ENCODE measurements around the gene CCNB1.
"Not testable (repeated sequence)": the region's sequence is repeated elsewhere in the genome, so short reads cannot be mapped to it uniquely, and the experiment has no call there.

CCNB1 gene

DNA sequence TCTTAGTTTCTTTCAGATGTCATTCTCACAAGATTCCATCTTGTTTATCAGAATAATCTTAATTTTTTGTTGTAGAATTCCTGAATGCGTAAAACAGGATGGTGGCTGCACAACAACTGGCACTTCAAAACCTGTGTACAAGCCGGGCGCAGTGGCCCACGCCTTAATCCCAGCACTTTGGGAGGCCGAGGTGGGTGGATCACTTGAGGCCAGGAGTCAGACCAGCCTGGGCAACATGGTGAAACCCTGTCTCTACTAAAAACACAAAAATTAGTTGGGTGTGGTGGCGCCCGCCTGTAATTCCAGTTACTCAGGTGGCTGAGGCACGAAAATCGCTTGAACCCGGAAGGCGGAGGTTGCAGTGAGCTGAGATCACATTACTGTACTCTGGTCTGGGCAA is 10.5 kb upstream of the CCNB1 start:
- TF ChIP-seq, protein P1, sequence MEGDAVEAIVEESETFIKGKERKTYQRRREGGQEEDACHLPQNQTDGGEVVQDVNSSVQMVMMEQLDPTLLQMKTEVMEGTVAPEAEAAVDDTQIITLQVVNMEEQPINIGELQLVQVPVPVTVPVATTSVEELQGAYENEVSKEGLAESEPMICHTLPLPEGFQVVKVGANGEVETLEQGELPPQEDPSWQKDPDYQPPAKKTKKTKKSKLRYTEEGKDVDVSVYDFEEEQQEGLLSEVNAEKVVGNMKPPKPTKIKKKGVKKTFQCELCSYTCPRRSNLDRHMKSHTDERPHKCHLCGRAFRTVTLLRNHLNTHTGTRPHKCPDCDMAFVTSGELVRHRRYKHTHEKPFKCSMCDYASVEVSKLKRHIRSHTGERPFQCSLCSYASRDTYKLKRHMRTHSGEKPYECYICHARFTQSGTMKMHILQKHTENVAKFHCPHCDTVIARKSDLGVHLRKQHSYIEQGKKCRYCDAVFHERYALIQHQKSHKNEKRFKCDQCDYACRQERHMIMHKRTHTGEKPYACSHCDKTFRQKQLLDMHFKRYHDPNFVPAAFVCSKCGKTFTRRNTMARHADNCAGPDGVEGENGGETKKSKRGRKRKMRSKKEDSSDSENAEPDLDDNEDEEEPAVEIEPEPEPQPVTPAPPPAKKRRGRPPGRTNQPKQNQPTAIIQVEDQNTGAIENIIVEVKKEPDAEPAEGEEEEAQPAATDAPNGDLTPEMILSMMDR (IDR thresholded peaks at IDR 0.05; ENCODE audit: extremely low read depth, insufficient read depth, missing control alignments), result no peak
- in situ Hi-C loops (cut with MboI; ENCODE audit: low pct_unique_long_range_greater_than_20kb, low sequenced_read_pairs, unreplicated experiment), result no loop called here
- no peak for DNase-seq (ENCODE audit: low spot score)

DNA sequence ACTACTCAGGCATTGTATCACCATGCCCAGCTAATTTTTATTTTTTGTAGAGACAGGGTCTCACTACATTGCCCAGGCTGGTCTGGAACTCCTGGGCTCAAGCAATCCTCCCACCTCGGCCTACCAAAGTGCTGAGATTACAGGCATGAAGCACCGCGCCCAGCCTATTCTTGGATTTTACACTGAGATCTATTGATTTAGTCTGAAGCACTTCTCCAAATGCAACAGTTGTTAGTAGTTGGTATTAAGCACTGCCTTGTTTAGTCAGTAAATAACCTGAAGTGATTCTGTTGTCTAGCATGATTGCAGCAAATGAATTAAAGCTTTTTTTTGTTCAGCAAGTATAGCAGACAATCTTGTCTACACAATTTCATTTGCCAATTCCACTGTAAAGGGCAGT is 8.9 kb upstream of the CCNB1 start:
- in situ Hi-C loops (cut with MboI; ENCODE audit: low pct_unique_long_range_greater_than_20kb, low sequenced_read_pairs, unreplicated experiment), result no loop called here
- TF ChIP-seq, protein P1 (IDR thresholded peaks at IDR 0.05; ENCODE audit: extremely low read depth, insufficient read depth, missing control alignments), result no peak
- DNase-seq (ENCODE audit: low spot score), result no peak

DNA sequence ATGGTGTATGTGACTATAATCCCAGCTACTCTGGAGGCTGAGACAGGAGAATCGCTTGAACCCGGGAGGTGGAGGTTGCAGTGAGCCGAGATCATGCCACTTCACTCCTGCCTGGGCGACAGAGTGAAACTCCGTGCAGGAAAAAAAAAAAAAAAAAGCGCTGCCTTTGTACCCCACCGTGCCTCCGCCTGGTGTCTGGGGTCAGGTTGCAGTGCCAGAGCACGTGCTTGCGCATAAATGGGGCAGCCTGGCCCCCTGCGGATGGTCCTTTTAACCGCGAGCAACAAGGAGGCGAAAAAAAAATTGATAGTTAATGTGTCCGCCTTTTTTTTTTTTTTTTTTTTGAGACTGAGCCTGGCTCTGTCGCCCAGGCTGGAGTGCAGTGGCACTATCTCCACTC is 6.3 kb upstream of the CCNB1 start:
- TF ChIP-seq, protein P1 (IDR thresholded peaks at IDR 0.05; ENCODE audit: extremely low read depth, insufficient read depth, missing control alignments), result no peak
- DNase-seq (ENCODE audit: low spot score), result no peak
- in situ Hi-C loops (cut with MboI; ENCODE audit: low pct_unique_long_range_greater_than_20kb, low sequenced_read_pairs, unreplicated experiment), result no loop called here

DNA sequence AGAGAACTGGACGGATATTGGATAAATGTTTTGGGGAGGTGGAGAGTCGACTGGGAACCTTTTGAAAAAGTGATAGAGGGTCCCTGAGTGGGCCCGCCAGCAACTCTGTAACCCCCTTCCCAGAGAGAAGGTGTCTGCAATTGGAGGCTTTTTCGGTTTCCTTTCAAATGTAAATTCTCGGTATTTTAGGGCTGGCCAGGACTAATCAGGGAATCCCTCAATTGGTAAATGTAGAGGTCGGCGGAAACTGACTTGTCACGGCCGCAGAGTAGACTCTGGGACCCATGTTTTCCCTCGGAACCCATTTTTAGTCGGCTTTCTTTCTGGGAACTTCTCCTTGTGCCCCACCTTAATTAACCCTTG is 524 bp downstream of the CCNB1 start:
- TF ChIP-seq, protein P1 (IDR thresholded peaks at IDR 0.05; ENCODE audit: extremely low read depth, insufficient read depth, missing control alignments), result no peak
- in situ Hi-C loops (cut with MboI; ENCODE audit: low pct_unique_long_range_greater_than_20kb, low sequenced_read_pairs, unreplicated experiment), result no loop called here
- DNase-seq (ENCODE audit: low spot score), result no peak

DNA sequence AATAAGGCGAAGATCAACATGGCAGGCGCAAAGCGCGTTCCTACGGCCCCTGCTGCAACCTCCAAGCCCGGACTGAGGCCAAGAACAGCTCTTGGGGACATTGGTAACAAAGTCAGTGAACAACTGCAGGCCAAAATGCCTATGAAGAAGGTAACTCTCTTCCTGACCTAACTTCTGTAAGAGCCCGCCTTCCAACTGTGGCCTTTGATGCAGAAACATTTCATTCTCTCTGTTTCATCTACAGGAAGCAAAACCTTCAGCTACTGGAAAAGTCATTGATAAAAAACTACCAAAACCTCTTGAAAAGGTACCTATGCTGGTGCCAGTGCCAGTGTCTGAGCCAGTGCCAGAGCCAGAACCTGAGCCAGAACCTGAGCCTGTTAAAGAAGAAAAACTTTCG is 979 bp downstream of the CCNB1 start:
- DNase-seq (ENCODE audit: low spot score), result no peak
- TF ChIP-seq, protein P1 (IDR thresholded peaks at IDR 0.05; ENCODE audit: extremely low read depth, insufficient read depth, missing control alignments), result no peak

DNA sequence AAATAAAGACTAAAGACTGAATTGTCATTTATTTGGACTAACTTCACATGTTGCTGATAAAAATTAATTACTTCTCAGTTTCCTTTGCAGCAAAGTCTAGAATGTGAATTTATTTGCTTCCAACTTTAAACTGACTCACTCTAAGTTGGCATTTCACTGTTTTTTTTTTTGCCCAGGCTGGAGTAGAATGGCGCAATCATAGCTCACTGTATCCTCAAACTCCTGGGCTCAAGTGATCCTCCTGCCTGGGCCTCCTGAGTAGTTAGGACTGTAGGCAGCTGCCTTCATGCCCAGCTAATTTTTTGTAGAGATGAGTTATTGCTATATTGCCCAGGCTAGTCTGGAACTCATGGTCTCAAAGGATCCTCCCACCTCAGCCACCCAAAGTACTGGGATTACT is 3.5 kb downstream of the CCNB1 start:
- TF ChIP-seq, protein P1 (IDR thresholded peaks at IDR 0.05; ENCODE audit: extremely low read depth, insufficient read depth, missing control alignments), result no peak
- in situ Hi-C loops (cut with MboI; ENCODE audit: low pct_unique_long_range_greater_than_20kb, low sequenced_read_pairs, unreplicated experiment), result no loop called here
- DNase-seq (ENCODE audit: low spot score), result no peak

More for the DNA sequence above, 979 bp downstream of the CCNB1 start:
- in situ Hi-C loops (cut with MboI; ENCODE audit: low pct_unique_long_range_greater_than_20kb, low sequenced_read_pairs, unreplicated experiment), result no loop called here

DNA sequence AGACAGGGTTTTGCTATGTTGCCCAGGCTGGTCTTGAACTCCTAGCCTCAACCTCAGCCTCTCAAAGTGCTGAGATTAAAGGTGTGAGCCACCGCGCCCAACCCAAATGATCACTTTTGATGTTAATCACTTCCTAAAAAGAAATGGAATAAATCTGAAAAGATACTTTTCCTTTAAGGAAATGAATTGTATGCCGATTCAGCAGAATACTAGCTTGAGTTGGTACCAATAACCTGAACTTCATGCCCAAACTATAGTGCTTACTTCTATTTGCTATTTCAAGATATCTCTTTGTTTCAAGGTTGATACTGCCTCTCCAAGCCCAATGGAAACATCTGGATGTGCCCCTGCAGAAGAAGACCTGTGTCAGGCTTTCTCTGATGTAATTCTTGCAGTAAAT is 4.0 kb downstream of the CCNB1 start:
- DNase-seq (ENCODE audit: low spot score), result no peak
- TF ChIP-seq, protein P1 (IDR thresholded peaks at IDR 0.05; ENCODE audit: extremely low read depth, insufficient read depth, missing control alignments), result no peak
- in situ Hi-C loops (cut with MboI; ENCODE audit: low pct_unique_long_range_greater_than_20kb, low sequenced_read_pairs, unreplicated experiment), result no loop called here

DNA sequence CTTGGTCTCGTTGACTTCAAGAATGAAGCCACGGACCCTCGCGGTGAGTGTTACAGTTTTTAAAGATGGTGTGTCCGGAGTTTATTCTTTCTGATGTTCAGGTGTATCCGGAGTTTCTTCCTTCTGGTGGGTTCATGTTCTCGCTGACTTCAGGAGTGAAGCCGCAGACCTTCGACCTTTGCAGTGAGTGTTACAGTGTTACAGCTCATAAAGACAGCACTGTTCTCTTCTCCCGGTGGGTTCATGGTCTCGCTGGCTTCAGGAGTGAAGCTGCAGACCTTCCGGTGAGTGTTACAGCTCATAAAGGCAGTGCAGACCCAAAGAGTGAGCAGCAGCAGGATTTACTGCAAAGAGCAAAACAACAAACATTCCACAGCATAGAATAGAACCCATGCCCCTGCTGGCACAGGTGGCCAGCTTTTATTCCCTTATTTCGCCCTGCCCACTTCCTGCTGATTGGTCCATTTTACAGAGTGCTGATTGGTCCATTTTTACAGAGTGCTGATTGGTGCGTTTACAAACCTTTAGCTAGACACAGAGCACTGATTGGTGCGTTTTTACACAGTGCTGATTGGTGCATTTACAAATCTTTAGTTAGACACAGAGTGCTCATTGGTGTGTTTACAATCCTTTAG is 14.8 kb downstream of the CCNB1 start:
- DNase-seq (ENCODE audit: low spot score); in situ Hi-C loops (cut with MboI; ENCODE audit: low pct_unique_long_range_greater_than_20kb, low sequenced_read_pairs, unreplicated experiment): not testable (repeated sequence)
